Fibroblast of the aortic adventitia (primary cell): ENCODE results near the gene MTA1. TPM values are rescaled to one million over a fixed set of nuclear protein-coding genes. Genes with fewer than 3 reads are reported as not detected.

Source experiments
- DNase-seq: peaks from one replicate; pipeline ENCODE4 v3.0.0-alpha.2; 2010; ENCODE audit warnings: low read depth
- H3K4me3 ChIP-seq: 2 replicates; pipeline ENCODE4 v1.5.1; 2011; ENCODE audit warnings: low read depth, mild to moderate bottlenecking, control low read depth, low read length, moderate library complexity
- CTCF ChIP-seq: IDR thresholded peaks from 2 replicates; pipeline ENCODE4 v1.5.1; 2011; ENCODE audit warnings: mild to moderate bottlenecking, low read length, control low read depth, inconsistent platforms; ENCODE audit not compliant: insufficient read depth
- total RNA-seq: library from RNA; depleted of rRNA; stranded (reverse); fragments of >200 nt; gene quantifications from 2 replicates; pipeline ENCODE4 v1.2.3, GENCODE V29; 2012; ENCODE audit warnings: low replicate concordance

Gene MTA1
- total RNA-seq, 1 donor: 44.4 TPM

- peak; percentile 78 for DNase-seq
- TF ChIP-seq CTCF: peak; percentile 68
- peak overlapping the region; percentile 72 for H3K4me3 ChIP-seq
These were observed 70.1 kb downstream of the MTA1 start for GRCh38 chr14:105489542-105490266.

- no peak for DNase-seq
- H3K4me3 ChIP-seq: peak overlapping the region; percentile 72
- TF ChIP-seq CTCF: no peak
These were observed 70.6 kb downstream of the MTA1 start for GRCh38 chr14:105490267-105490571.

GRCh38 chr14:105490572-105491365, 71.1 kb downstream of the MTA1 start, which contains the start of gene TEDC1:
Gene TEDC1, plus strand, starts transcription at chr14:105491246. Its CDS starts 130 bp downstream, at chr14:105491376.
- peak; percentile 63 for TF ChIP-seq CTCF
- DNase-seq: peak; percentile 100
- peak within 1 kb of the TSS; percentile 73 for H3K4me3 ChIP-seq

GRCh38 chr14:105491366-105491973, 71.8 kb downstream of the MTA1 start:
- DNase-seq: peak; percentile 37
- peak overlapping the region; percentile 73 for H3K4me3 ChIP-seq
- TF ChIP-seq CTCF: no peak

GRCh38 chr14:105492031-105492970, 72.7 kb downstream of the MTA1 start:
- no peak for TF ChIP-seq CTCF

More at GRCh38 chr14:105492031-105492970, 72.7 kb downstream of the MTA1 start:
- no peak for DNase-seq
- H3K4me3 ChIP-seq: no peak overlapping the region
